GM18498 (cell line): ENCODE results near the gene RNU1-1.
"Not testable (repeated sequence)": the region's sequence is repeated elsewhere in the genome, so short reads cannot be mapped to it uniquely, and the experiment has no call there.

Source experiments
- ATAC-seq: cut with Tn5 transposase; IDR thresholded peaks from one replicate; pipeline ENCODE4 v1.9.1; 2021; ENCODE audit warnings: mild to moderate bottlenecking, moderate library complexity; ENCODE audit not compliant: unreplicated experiment

RNU1-1 gene

DNA sequence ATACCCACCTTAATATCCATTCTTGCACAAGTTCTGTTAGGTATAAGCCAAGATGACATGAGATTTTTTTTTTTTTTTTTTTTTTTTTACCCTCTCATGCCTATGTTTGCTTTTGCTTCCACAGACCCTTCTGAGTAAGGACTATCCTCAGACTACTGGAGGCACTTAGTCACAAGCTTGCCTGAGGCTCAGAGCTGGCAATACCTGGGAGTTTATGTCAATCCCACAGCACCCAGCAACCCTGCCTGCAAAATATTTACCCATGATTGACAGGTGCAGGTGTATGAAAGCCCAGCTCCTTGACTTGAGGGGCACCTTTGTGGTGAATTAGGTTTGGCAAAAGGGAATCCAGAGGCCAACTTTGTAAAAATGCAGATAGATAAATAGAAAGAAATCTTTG is 11.7 kb upstream of the RNU1-1 start:
- not testable (repeated sequence) for ATAC-seq

DNA sequence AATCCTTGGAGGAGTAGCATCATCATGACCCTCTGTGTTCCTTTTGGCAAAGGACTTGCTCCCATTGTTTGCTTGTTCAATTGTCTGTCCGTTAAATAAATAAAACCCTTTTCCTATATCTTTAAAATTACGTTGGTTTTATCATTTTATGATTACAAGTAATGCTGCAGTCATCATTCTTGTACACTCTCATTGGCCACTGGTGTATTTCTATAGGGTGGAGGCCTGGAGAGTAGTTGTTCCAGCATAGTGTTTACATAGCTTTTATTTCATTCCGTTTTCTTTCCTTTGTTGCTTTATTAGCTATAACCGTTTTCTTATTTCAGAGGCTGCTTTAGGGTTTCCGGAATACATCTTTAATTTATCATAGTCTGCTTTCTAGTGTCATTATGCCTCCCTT is 7.6 kb upstream of the RNU1-1 start:
- ATAC-seq, result not testable (repeated sequence)

DNA sequence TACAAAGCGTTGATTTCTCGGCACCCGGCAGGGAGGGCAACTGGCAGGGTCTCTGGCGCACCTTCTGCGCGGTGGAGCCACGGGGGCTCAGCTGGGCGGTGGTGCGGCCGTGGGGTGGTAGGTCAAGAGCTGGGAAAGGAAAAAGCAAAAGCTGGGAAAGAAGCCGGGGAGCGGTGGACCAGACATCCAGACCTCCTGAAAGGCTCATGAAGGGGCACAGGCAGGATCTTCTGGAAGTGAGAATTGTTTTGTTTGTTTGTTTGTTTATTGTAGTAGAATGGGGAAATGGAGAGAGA is 7.2 kb upstream of the RNU1-1 start:
- no peak for ATAC-seq

DNA sequence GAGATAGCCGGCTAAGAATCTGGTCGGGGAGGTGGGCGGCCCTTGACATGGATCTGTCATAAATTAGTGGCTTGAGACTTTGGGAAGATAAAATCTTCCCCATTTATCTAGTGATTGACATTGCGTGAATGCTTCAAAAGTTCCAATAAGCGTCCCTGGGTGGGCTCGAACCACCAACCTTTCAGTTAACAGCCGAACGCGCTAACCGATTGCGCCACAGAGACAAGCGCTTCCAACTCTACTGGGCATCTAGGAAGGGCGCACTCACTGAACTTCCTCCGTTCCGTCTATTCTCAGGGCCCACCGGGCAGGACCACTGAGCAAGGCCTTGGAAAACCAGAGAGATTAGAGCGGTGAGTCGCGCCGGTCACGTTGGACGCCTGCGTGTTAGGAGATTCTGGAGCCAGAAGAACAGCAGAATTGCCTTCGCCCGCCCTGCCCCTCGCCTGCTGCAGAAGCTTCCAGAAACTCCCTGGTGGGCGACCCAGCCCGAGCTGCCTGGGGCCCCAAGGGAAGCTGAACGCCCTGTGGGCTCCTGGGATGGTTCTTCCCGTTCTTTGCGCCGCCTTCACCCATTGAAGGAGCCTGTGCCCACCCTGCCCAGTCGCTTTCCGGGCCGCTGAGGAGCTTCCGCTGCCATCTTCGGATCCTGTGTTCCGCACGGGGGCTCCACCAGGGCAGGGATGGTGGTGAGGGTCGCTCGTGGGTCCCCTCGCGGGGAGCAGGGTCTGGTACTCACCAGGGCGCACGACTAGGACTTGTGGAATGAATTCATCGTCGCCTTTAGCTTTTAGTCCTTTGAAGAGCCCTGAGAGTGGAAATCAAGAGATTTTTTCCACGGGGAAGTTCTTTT is 6.6 kb upstream of the RNU1-1 start:
- ATAC-seq, result not testable (repeated sequence)

DNA sequence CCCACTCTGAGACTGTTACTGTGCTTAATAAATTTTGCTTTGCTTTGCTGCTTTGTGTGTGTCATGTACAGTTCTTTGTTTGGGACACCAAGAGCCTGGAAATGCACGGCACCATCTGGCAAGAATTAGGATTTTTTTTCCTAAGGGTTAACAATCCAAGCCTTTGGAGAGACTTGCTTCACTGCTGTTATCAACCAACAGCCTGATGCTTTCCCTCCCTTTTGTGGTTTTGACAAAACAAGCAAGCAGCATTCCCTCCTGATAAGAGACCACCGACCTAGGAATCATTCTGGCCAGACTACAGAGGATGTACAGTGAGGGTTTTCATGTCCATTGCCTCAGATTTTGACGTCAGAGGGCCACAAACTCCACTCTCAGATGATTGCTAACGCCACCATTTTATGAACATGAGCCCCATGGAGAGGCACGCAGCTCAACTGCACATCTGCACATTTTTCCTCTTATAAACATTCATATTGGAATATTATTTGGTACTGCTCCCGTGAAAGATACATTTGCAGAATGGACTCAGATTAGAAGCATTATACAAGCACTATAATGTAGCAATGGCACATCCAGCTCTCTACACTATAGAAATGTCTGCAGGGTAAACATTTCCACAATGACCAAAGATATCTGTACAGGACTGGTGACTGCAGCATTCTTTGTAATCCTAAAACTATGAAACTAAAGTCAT is 5.3 kb upstream of the RNU1-1 start:
- not testable (repeated sequence) for ATAC-seq

DNA sequence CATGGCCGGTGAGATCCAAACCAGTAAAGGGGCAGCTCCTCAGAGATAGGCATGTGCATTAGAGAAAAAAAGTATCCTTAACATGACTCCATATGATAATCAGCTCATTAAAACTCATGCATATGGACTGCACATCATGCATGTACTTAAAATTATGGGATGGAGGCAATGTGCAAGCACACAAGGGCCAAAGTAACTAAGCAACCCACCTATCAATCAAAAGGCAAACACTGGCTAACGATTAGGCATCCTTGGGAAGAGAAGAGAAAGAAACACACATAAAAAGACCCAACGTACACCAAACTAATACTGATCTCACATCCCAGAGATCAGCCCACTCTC is 4.8 kb upstream of the RNU1-1 start:
- ATAC-seq, result not testable (repeated sequence)

DNA sequence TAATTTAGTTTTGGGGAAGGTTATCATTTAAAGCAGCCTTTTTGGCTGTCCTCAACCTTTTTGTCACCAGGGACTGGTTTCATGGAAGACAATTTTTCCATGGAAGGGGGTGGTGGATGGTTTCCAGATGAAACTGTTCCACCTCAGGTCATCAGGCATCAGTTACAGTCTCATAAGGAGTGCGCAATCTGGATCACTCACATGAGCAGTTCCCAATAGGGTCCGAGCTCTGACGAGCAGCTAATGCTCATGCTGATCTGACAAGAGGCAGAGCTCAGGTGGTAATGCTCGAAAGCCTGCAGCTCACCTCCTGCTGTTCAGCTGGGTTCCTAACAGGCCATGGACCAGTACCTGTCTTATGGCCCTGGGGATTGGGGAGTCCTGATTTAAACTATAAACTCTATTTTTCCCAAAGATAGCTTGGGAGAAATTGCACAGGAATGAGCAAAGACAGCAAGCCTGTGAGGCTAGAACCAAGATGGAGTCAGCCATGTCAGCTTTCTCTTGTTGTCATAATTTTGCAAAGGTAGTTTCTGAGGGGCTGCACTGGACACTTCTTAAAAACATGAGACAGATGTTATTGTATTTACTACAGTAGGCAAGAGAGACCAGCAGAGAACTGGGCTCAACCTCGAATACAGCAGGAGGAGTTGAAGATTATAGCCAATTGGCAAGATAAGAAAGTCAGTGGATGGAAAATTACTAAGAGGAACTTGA is 2.8 kb upstream of the RNU1-1 start:
- not testable (repeated sequence) for ATAC-seq

DNA sequence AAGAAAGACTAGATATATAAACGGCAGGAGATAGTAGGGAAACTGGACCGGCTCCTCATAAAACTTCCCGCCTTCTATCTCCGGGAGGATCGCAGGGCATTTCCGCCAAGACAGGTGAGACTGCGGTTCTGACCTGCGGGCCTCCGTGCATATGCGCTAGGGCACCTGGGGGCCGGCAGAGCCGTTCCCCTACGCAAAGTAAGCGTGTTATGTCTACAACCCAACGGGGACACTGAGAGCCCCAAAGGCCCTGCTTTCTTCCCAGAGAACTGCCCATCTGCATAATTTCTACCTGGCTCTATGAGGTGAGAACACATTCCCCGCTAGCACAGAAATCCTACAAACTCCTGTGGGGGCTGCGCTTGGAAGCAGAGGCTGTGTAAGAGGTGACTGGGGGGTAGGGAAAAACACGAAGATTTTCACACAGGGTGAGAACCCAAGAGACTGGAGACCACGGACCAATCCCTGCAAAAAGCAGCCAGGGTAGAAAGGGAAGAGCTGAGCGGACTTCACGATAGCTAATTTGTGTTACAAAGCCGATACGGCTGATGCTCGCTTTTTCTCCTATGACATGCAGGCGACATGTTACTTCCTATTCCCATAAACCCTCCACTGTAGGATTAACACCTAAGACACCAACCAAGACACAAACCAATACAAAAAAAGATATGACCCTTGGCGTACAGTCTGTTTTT is 526 bp downstream of the RNU1-1 start:
- peak; percentile 98 for ATAC-seq

DNA sequence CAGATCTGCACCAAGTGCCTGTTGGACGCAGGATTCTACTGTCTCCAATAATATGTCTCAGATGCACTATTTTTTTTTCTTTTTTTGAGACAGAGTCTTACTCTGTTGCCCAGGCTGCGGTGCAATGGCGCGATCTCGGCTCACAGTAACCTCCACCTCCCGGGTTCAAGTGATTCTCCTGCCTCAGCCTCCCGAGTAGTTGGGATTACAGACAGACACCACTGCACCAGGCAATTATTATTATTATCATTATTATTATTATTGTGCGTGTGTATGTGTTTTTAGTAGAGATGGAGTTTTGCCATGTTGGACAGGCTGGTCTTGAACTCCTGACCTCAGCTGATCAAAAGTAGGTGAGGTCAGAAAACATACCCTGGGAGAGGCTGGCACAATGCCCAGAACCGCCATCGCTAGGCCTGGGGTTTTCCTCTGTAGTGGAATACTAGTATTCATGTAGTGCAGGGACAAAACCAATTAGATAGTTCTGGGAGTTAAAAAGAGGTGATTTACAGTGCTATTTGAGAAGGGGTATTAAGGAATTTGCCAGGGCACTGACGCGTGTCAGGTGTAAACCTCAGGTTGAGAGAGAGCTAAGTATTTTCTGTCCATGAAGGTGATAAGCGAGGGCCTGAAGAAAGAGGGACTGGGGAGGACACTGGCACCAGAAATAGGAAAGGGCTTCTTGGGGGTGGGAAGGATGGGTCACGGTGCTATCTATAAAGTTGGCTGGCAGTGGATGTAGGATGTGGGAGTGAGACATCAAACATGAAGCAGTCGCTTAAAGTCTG is 1.3 kb downstream of the RNU1-1 start:
- not testable (repeated sequence) for ATAC-seq

DNA sequence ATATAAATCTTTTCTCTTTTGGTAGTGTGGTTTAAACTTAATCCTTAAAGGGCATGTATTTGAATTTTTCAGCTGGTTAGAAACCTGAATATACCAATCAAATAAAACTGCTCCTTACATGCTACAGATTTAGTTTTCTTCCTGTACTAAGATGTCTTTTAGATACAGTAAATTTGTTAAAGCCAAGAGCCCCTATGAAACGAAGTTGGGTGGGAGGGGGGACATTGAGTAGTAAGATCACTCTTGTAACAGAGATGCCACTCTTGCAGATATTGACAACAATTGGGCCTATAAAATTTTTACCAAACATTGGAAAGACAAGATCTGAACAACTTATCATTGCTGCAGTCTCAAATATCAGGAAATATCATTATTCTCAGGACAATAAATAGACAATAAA is 2.2 kb downstream of the RNU1-1 start:
- ATAC-seq, result not testable (repeated sequence)

DNA sequence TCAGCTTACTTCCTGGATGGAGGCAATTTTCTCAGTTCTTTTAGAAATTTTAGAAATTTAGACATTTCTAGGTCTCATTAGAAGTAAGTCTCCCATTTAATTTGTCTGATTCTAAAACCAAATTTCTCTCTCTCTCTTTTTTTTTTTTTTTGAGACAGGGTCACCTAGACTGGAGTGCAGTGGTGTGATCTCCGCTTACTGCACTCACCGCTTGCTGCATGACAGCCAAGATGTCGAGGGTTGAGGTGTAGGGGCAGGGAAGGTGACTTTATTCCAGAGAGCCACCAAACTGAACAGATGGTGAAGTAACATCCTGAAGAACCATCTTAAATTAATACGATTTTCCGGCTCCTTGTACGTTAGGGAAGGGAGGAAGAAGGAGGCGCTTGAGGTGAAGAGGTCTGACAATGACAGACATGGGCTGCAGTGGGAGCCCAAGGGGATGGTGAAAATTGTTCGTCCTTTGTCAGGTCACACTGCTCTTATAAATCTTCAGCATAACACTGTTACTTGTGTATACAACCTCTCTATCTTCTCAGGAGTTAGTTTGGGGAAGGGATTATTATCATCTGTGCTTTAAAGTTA is 5.1 kb downstream of the RNU1-1 start:
- ATAC-seq, result not testable (repeated sequence)

DNA sequence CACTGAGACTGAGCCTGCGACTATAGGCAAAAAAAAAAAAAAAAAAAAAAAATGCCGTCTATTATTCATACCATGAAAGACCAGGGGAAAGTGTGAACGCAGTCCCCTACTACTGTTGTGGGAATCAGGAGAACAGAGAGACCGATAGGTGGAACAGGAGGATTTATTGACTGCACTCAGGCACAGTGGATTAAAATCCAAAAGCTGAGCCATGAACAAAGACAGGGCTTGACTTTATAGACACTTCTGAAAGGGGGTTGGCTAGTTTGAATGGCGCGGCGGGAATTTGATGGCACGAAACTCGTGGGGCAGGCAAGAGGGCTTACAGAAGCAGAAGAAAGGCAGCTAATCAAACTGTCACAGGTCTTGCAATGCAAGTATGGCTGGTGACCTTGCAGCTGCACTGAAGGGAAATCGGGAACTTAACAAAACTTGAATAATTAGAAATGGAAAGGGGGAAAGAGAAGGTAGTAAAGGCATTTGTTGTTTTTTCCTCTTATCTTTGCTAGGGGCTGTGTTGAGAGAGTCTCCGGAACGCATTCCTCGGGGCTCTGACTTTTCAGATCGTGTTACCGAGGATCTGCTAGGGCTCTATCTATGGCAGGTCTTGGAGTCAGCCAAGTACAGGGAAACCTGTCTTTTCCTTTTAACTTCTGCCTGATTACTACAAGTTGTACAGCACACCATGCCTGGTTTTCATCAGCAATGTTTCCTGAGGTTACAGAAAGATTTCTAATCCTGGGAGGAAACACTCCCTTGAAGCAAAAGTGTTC is 7.5 kb downstream of the RNU1-1 start:
- not testable (repeated sequence) for ATAC-seq

DNA sequence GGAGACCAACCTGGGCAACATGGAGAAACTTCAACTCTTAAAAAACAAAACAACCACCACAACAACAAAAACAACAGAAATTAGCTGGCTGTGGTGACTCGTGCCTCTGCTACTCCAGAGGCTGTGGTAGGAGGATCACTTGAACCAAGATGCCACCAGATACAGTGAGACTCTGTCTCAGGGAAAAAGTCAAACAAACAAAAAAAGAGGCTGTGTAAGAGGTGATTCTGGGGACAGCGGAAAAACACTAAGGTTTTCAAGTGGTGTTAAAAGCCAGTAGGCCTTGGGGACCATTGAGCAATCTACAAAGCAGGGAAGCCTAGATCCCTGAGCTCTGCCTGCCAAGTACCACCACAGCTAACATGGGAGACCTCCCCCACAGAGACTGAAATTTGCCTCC is 8.2 kb downstream of the RNU1-1 start:
- not testable (repeated sequence) for ATAC-seq

DNA sequence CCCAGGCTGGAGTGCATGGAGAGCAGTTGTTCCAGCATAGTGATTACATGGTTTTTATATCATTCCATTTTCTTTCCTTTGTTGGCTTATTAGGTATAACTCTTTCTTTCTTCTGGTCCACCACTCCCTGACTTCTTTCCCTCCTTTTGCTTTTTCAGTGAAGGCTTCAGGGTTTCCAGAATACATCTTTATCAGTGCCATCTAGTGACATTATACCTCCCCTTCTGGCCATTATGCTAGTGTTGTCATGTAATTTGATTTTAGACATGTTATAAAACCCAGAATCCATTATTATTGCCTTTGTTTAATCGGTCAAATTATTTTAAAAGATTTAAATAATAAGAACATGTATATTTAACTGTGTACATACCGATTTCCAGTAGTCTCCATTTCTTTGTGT is 10.6 kb downstream of the RNU1-1 start:
- ATAC-seq, result no peak

DNA sequence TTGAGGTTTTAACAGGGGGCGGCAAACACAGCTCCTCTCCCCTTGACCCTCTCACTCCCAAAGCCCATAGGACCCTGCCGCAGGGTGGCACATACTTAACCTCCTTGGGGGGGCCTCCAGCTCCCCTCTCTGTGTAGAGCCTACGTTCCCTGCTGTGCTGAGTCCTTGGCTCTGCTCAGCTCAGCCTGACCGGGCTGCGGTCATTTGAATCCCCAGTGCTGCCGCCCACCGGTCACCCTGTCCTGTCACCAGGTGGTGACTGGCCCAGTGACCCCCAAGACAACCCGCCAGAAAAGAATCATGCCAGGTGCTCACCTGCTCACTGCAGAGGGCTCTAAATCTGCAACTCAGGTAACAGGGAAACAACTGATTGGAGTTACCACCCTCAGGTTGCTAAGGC is 12.6 kb downstream of the RNU1-1 start:
- not testable (repeated sequence) for ATAC-seq

DNA sequence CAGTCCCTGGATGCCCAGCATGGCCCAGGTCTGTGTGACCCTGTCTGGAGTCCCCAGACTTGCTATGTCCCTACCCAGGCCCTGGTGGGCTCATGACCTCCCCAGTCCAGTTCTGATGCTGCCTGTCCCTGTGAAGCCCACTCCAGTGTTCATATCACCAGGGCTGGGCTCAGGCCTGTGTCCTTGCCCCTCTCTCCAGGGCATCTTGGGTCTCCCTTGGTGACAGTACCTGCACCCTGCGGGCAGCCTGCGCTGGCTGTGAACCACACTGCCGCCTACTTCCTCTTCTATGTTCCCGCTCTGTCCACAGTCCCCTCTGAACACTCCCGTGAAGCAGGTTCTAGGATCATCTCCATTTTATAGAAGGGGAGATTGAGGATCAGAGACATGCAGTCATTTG is 13.1 kb downstream of the RNU1-1 start:
- not testable (repeated sequence) for ATAC-seq

DNA sequence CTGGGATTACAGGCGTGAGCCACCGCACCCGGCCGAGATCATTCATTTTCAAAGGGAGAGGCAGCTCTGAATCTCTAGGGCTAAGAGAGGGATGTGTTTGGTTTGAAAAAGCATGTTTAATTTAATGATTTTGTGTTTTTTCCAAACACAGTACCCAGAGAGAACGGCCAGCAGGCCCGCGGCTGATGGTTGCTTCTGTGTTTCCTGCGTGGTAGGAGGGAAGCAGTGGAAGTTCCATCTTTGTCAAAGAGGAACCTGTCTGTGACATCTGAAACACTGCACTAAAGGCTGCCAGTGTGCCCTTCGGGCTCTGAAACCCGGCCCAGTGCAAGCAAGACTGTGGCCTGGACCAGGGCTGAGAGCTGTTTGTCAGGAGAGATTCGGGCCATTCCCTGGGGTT is 13.6 kb downstream of the RNU1-1 start:
- not testable (repeated sequence) for ATAC-seq

DNA sequence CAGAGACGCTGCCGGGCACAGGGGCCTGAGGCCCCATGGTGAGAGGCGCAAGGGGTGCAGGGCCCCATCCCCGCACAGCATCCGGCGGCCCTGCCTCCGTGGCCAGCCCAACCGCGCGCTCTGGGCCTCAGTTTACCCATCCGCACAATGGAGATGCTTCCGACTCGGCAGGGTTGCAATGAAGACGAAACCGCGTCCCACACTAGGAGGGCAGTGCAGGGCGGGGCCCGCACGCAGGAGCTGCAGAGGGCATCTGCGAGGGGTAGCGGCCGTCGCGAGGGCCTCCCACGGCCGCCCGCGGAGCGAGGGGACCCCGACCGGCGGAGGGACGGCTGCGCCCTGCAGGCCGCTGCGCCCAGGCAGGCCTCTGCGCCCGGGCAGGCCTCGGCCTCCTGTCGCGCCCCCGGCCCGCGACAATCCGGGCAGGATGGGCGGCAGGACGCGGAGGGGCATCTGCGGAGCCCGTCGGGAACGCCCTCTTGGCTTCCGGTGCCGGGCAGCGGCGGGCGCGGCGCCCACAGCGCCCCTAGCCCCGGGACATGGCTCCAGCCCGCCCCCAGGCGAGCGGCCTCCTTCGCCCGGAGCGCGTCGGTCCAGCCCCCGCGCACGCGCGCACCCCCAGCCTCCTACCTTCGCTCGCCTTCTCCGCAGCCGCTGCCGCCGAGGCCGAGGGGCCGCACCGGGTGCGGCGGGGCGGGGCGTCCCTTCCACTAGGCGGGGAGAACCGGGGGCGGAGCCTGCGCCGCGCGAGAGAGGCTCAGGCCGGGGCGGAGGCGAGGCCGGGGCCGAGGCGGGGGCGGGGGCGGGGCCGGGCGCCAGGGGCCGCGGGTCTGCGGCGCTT is 15.3 kb downstream of the RNU1-1 start:
- peak; percentile 92 for ATAC-seq
